ENCODE results near the gene FXYD7.
"Not testable (repeated sequence)": the region's sequence is repeated elsewhere in the genome, so short reads cannot be mapped to it uniquely, and the experiment has no call there.

FXYD7 gene

GRCh38 chr19:35167251-35168119, 24.4 kb downstream of the FXYD7 start:
- DNase-seq, result no peak

- no peak for DNase-seq
These were observed 25.1 kb downstream of the FXYD7 start for GRCh38 chr19:35168196-35168595.

- no peak for DNase-seq
These were observed 26.4 kb downstream of the FXYD7 start for GRCh38 chr19:35169221-35169995.

GRCh38 chr19:35170359-35171061, 27.5 kb downstream of the FXYD7 start:
- DNase-seq, result no peak

GRCh38 chr19:35171730-35172129, 28.7 kb downstream of the FXYD7 start:
- no peak for DNase-seq

GRCh38 chr19:35174226-35174625, 31.2 kb downstream of the FXYD7 start:
- DNase-seq, result no peak

GRCh38 chr19:35176181-35176570, 33.1 kb downstream of the FXYD7 start:
- no peak for DNase-seq

GRCh38 chr19:35177377-35178274, 34.6 kb downstream of the FXYD7 start:
- no peak for DNase-seq

GRCh38 chr19:35178701-35179100, 35.6 kb downstream of the FXYD7 start:
- no peak for DNase-seq

GRCh38 chr19:35179830-35180229, 36.8 kb downstream of the FXYD7 start:
- no peak for DNase-seq

GRCh38 chr19:35181387-35181786, 38.3 kb downstream of the FXYD7 start:
- DNase-seq, result no peak

GRCh38 chr19:35184267-35184666, 41.2 kb downstream of the FXYD7 start:
- DNase-seq, result no peak

- no peak for DNase-seq
These were observed 41.8 kb downstream of the FXYD7 start for GRCh38 chr19:35184884-35185283.

- no peak for DNase-seq
These were observed 51.2 kb downstream of the FXYD7 start for GRCh38 chr19:35194012-35194984.

GRCh38 chr19:35195830-35196229, 52.8 kb downstream of the FXYD7 start:
- DNase-seq, result no peak

GRCh38 chr19:35196861-35197260, 53.8 kb downstream of the FXYD7 start:
- DNase-seq, result not testable (repeated sequence)

GRCh38 chr19:35199481-35199880, 56.4 kb downstream of the FXYD7 start:
- no peak for DNase-seq

GRCh38 chr19:35202722-35203688, 60.0 kb downstream of the FXYD7 start:
- DNase-seq, result no peak
